Muscle of arm (tissue), 12 donors: ENCODE results near the gene ANKZF1. TPM values are rescaled to one million over a fixed set of nuclear protein-coding genes. Genes with fewer than 3 reads are reported as not detected.
A peak's percentile ranks its signal among the peaks of the same experiment; 100 is the strongest.

ENCODE experiments used
- DNase-seq: peaks from one replicate; pipeline ENCODE4 v3.0.0-alpha.2; 2013
- polyA plus RNA-seq, 12 donors: library from polyadenylated mRNA; unstranded; fragments of 120-200 nt; gene quantifications; one replicate each; pipeline ENCODE4 v1.2.1, GENCODE V29; 2013; ENCODE audit not compliant: insufficient read length in 12 of 12

The ANKZF1 gene
- polyA plus RNA-seq, 12 donors = 16.1 to 60.7 (median 24.1) TPM; not detected in 1

DNA sequence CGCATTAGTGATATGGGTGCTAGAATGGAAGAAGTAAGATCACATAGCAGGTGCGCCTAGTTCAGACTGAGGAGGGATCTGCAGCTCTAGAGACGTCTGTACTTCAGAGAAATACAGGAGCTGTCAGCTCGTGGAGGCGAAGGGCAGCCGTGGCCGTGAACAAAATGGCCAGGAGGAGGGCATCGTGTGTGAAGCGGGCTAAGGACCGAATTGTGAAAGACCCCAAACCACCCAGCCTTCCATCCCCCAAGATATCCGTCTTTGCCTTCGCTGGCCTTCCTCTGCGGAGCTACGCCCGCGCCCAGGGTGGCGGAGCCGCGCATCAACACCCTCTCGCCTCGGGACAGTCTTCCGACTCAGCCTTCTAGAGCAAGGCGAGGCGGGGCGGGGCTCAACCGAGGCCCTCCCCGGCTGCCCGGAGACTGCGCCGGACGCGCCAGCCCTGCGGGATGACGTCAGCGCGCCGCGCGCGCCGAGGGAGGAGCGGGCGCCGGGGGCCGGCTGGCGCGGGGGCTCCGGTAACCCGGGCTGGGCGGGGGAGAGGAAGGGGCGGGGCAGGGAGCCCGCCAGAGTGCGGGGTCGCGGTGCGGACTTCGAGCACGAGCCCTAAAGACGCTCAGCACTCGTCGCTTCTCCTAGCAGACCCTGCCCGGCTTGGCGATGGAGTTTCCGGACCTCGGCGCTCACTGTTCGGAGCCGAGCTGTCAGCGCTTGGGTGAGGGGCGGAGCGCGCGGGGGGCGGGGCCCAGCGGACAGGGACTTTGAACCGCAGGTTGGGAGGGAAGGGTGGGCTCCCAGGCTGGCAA lies 23.1 kb upstream of the ANKZF1 start, which contains the start of gene ZFAND2B:
ZFAND2B (plus strand) TSS at position 455 of the 806 bp plus-strand sequence; CDS start at position 661, 206 bp downstream.
- peak; percentile 95 for DNase-seq

DNA sequence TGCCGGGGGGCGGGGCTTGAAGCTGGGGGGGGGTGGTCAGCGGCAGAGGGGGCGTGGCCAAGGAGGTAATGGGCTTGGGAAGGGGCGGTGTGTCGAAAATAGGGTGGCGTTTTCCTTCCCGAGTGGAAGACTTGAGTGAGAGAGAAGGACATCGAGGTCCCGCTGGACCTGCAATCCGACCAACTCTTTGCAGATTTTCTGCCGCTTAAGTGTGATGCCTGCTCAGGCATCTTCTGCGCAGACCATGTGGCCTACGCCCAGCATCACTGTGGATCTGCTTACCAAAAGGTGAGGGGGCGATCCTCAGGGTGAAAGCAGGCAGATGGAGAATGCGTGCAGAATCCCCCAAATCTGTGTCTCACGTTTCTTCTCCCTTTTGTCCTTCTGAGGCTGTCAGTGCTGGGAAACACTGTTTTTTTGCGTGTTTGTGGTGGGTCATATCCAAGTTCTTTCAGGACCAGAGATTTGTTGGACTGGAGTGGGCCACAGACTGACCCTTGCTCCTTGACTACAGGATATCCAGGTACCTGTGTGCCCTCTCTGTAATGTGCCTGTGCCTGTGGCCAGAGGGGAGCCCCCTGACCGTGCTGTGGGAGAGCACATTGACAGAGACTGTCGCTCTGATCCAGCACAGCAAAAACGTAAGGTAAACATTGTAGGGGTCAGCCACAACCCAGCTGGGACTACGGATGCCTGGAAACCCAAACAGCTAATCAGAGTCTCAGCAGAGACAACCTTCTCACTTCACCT lies 22.3 kb upstream of the ANKZF1 start:
- DNase-seq = no peak

DNA sequence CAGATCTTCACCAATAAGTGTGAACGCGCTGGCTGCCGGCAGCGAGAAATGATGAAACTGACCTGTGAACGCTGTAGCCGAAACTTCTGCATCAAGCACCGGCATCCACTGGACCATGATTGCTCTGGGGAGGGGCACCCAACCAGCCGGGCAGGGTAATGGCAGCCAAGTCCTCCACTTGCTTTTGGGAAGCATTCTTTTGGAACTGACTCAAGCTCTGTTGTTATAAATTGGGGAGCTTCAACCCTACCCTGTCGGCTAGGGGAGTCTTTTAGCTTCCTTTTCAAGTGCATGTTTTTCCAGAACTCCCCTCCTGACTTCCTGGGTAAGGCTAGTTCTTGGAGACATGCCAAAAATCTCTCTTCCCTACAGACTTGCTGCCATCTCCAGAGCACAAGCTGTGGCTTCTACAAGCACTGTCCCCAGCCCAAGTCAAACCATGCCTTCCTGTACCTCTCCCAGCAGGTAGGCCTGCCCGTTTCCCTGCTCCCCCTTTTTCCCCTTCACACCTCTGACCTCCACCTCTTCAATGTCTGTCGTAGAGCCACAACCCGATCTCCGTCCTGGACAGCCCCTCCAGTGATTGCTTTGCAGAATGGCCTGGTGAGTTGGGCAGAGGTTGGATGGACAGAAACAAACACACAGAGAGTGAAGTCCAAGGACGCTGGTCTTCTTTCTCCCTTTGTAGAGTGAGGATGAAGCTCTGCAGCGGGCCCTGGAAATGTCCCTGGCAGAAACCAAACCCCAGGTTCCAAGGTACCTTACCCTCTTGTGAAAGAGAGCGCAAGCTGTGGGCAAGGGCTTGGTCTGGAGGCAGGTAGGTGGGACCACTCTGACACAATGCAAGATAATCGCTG lies 21.5 kb upstream of the ANKZF1 start:
- no peak for DNase-seq

DNA sequence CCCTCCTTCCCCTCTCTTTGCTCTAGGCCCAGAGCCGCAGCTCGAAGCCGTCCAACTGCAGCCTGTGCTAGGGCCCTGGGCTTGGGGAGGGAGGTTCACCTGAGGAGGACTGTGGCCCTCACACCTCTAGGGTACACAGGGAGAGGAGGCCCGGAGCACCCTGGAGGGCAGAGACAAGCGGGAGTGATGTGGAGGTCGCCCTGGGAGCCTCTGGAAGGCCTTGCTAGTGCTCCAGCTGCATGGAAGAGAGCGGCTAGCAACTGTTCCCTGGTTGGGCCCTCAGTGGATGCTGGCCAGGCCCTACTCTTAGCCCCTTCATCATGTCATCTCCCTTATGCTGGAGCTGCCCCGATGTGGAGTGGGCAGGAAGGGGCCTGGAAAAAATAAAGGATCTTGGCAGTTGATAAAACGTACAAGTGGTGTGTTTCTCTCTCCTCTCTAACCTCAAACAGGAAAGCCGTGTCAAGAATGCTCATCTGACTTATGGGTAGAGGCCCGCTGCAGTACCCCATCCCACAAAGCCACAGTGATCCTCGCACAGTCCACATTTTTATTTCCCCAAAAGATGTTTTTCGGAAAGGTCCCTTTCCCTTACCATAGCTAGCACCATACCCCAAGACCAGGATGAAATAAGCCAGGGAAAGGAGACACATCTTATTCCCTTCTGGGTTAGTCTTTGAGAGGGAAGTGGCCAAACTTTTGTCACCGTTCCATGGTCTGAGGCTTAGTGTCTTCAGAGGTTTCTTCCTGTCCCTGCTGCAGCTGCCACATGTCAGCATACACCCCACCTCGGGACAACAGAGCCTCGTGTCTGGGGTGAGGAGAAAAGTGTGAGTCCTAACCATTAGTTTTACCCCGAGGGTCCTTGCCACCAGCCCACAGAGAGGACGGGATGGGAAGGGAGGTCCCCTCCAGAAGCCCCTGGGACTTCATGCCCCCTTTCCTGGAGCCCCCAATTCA lies 20.1 kb upstream of the ANKZF1 start:
- DNase-seq = no peak

DNA sequence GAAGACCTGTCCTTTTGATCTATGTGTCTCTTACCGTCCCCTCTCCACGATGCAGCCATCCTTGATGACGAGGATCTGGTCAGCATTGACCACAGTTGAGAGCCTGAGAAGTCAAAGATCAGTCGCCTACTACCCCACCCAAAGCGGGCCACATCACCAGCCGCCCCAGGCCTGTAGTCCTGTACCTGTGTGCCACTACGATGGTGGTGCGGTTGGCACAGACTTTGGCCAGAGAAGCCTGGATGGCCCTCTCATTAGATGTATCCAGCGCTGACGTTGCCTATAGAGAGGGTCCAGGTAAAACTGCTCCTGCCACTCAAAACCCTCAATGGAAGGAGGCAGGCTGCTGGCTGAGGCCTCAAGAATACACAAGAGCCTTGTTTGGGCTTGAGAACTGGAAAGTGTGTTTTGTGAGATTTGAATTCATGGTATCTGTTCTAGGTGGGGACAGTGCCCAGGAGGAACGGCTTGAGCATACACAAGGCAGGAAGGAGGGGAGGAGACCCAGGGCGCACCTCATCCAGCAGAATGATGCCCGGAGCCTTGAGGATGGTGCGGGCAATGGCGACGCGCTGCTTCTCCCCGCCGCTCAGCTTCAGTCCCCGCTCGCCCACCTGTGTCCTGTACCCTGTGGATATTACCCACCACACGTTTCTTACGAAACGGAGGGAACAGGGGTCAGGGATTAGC lies 19.3 kb upstream of the ANKZF1 start:
- DNase-seq = no peak

DNA sequence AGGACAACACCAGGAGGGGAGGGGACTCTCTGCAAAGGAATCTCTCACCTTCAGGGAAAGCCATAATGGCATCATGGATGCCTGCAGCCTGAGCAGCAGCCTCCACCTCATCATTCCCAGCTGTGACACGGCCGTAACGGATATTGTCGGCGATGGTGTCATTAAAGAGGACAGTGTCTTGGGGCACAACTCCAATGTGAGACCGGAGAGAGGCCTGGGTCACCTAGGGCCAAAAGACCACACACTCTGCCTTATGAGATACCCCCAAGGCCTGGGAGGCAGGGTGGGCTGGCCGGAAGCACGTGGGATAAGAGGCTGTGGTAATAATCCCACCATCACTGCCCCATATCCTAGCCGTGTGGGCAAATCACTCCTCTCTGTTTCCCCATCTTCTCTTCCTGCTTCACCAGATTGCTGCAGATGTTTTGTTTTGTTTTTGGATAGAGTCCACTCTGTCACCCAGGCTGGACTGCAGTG lies 18.7 kb upstream of the ANKZF1 start:
- no peak for DNase-seq

DNA sequence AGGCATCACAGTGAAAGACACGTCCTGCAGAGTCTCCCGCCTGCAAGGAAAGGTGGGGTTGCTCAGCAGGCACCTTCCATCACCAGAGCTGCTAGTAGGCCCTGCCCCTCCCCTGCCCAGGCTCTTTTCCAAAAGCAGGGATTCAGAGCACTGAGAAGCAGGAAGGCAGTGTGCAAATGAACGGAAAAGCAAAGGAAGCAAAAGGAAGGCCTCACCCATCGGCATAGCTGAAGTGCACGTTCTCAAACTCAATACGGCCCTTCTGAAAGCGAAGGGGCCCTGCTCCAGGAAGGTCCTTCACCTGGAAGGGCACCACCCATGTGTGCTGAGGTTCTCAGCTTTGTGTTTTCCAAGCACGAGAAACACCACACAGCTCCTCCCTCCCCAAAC lies 16.6 kb upstream of the ANKZF1 start:
- no peak for DNase-seq

DNA sequence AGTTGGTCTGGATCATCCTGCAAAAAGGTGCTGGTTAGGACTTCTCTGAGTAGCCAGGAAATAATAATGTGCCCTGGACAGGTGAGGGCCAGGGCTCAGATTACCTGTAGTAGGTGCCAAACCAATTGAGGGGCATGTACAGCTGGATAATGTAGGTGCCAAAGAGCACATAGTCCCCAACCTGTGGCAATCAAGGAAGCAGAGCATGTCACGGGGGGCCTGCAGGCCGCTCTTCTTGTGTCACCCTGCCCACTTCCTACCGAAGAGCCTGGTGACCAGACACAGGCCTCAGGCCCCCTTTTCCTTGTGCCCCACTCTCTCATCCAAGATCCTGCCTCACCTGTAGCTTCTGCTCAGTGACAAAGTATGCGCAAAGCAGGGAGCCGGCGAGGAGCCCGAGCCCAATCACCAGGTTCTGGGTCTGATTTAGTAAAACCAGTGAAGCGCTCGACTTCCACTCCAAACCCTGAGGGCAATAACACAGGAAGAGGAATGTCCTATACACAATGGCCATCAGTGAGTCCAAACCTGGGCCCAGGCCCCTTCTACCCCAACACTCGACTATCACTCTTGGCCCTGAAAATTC lies 16.0 kb upstream of the ANKZF1 start:
- DNase-seq = no peak

DNA sequence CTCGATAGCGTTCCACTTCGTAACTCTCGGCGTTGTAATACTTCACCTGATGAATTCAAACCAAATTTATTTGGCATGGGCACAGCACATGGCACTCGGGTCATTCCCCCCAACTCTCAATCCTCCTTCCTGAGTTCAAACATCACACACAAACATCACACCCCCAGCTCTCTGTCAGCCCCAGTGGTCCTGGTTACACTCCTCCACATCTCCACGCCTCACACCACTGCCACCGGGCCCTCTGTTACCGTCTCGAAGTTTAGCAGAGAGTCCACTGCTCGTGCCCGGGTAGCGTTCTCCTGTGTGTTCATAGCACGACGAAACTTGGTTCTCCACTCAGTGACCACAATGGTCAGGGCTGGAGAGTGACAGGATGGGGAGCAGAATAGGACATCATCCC lies 15.5 kb upstream of the ANKZF1 start:
- no peak for DNase-seq

DNA sequence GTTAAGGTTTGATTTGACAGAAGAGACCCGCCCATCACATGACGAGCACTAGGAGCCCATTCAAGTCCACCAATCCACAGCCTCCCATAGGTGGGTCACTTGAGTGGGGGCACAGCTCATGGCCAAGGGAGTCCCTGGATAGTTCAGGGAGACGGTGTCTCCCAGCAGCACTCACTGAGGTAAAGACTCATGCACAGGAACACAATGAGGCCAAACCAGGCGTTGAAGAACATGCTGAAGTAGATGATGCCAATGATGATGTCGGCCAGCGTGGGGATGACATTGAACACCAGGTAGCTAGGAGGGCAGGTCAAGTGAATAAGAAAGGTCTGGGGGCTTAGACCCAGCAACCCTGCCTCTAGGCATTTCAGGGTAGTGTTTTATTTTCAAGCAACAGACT lies 14.8 kb upstream of the ANKZF1 start:
- no peak for DNase-seq

DNA sequence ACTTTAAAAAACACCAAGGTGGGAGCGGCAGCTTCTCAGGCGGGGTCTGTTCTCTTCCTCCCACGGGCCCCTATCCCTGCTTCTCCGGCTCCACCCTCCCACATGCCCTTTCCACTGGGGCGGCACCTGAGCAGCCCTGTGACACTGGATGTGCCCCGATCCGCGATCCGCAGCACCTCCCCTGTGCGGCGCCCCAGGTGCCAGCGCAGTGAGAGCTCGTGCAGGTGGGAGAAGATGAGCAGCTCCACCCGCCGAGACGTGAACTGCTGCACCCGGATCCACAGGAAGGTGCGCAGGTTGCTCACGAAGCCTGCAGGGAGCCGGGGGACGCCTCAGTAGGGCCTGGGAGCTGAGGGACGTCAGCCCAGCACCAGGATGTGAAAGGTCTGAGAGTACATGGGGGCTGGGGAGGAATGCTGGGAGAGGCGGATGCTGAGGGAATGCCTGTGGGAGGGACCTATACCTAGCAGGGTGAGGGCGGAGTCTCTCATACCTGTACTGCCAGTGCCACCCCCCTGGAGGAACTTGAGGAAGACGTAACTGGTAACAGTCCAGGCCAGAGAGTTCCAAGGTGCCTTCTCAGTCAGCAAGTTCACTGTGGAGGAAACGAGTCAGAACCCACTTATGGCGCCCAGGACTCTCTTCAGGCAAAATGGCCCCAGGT lies 13.6 kb upstream of the ANKZF1 start:
- no peak for DNase-seq

DNA sequence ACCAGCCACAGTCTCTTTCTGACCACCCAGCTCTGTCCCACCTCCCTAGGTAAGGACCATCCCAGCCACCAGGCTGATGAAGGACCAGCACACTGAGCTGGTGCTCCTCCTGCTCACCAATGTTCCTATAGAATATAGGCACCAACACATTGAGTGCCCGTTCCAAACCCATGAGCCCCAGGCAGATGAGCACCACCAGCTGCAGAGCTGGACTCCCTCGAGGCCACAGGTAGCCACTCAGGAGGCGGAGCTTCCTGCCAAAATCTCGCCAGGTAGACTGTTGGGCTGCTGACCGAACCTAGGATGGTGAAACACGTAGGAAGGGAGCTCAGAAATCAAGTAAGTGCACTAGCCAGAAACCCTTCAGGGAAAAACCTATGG lies 13.1 kb upstream of the ANKZF1 start:
- DNase-seq = no peak

DNA sequence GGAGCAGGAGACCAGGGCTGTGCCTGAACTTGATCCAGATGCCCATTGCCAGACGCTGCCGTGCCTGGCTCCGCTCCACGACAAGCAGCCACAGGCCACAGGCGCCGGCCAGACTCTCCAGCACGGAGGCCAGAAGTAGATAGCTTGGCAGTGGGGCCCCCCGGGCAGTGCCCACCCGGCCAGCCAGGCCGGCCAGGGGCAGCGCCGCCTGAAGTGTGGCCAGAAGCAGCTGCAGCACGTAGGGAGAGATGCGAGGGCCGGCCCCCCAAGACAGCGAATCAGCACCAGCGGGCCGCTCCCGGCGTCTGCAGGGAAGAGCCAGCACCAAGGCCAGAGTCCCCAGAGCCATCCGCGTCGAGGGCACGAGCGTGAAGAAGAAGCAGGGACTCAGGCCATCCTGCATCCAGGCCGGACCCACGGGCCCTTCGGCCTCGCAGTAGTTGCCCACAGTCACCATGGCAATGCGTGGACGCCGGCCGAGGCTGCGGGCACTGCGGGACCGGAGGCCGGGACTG lies 11.3 kb upstream of the ANKZF1 start:
- no peak for DNase-seq

DNA sequence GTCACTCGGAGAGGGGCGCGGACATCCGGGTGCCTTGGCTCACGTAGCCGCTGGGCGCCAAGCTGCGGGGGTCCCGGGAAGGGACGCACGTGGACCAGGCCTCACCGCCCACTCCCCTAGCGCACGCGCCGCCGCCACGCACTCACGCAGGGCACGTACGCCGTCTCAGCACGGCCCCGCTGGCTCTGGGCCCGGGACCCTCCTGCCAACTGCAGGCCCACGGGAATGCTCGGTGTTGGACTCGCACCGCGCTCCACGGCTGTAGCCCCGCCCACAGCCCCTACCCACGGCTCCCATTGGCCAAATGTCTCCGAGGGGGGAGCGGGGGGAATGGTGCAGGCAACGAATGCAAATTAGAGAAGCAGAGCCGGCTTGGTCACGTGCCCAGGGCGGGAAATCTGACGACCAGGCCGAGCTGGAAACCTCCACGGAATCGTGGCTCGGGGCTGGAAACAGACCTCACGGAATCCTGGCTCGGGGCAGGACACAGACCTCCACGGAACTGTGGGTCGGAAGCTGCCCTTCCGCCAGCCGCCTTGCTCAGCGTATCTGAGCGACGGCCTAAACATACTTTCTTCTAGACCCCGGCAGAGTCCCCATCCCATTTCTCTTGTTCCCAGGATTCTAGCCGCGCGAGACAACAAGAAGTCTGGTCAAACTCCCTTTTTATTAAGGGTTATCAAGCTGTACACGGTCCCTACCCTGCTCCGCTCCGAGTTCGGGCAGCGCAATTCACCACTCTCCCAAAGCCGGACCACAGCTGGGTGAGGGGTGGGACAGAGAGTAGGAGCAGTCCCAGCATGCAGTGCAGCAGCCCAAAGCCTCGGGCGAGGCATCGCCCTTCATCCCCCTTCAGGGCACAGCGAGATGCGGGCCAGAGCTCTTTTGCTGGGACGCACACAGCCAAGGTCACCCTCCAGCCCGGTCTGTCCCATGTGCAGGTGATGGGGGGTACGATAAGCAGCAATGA lies 10.6 kb upstream of the ANKZF1 start, which contains the start of gene ABCB6:
ABCB6 (minus strand) TSS at position 227 of the 970 bp plus-strand sequence. CDS start 285 bp downstream, outside the sequence.
- DNase-seq = peak; percentile 98

DNA sequence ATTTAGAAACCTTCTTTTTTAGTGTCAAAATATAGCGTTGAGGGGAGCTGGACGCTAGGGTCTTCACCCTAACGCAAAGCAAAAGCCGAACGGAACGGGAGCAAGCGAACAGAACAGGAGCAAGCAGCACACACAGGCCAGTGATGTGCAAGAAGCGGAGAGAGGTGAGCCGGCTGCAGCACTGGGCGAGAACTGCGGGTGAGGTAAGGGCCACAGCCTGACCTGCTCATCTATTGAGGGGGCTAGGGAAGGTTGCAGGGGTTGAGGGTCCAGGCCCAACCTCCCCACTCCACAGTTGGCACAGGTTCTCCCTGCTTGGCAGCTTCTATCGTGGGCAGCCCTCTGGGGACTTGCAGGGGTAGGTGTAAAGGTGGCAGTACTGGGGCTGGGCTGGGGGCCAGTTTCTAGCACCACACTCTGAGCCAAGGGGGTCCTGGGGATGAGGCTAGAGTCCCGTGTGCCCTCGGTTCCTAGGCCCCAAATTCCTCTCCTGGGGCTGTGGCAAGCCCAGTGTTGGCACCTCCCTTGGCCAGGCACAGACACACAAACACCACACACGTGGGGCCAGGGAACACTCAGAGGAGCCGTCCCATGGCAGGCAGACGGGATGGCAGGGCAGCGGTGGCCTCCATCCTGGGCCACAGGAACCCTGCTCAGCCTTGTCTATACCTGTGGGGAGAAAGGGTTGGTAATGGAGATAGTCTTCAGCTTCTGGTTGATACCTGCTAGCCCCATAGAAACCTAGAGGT lies 9.6 kb upstream of the ANKZF1 start:
- DNase-seq = no peak

DNA sequence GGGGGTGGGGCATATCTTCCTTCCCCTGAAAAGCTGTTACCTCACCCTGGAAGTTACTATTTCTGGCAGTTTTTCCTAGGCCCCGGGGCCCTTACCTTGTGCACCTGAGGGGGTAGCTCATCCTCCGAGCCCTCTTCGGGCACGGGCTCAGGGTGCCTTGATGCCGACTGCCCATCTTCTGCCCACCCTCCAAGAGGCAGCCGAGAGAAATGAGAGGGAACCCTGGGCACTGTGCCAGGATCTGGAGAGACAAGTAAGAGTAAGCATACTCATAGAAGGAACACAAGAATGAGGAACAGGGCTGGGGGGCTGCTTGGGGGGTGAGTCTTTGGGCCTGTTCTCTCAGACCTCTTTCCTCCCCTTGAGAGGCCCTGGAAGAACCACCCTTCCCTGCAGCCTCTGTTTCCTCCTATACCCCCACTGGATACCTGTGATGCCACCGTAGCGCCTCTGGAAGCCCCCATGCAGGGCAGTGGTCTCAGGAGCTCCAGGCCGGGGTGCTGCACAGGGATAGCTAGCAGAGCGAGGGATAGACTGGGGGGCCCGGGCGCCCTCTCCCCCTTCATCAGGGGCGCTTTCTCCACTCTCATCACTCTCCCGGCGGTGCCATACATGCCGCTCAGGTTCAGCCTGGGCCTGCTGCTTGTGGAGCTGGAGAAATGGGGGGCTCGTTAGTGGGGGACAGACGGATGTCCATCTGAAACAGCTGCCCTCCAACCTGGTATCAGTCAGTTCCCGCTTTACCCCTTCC lies 8.8 kb upstream of the ANKZF1 start:
- DNase-seq = no peak
